ENCODE measurements around the gene CBL. TPM values are rescaled to one million over a fixed set of nuclear protein-coding genes. Genes with fewer than 3 reads are reported as not detected.

Gene CBL
- total RNA-seq, 1 donor, result 9.0 TPM

- Histone ChIP-seq H3K4me2 (ENCODE audit: insufficient read depth, low read length) (peak overlapping the region; percentile 82), H2AFZ (ENCODE audit: low read length) (peak overlapping the region; percentile 80), H4K20me1 (ENCODE audit: insufficient read depth, low read length) (peaks cover 12% of the 10 kb centered on the region), H3K36me3 (ENCODE audit: insufficient read depth, low read length) (peaks cover 6% of the 10 kb centered on the region), H3K4me3 (ENCODE audit: insufficient read depth, low read length) (peak overlapping the region; percentile 76), H3K27me3 (ENCODE audit: insufficient read depth, low read length) (peaks cover 6% of the 10 kb centered on the region), H3K9me3 (ENCODE audit: low read depth, low read length) (no peaks in the 10 kb centered on the region), H3K27ac (ENCODE audit: low read depth, low read length) (peak overlapping the region; percentile 81), H3K79me2 (ENCODE audit: insufficient read depth, low read length) (peaks cover 28% of the 10 kb centered on the region), H3K4me1 (ENCODE audit: insufficient read depth, low read length) (peaks cover 51% of the 10 kb centered on the region)
- no peak for TF ChIP-seq CTCF (IDR thresholded peaks at IDR 0.05; ENCODE audit: extremely low read depth, low read depth, low read length)
- peak; percentile 96 for DNase-seq (ENCODE audit: insufficient read length, low spot score, missing footprints)
Measured at GRCh38 chr11:119337581-119338317, 131.6 kb downstream of the CBL start.

- Histone ChIP-seq H3K9me3 (ENCODE audit: low read depth, low read length) (no peaks in the 10 kb centered on the region), H3K4me2 (ENCODE audit: insufficient read depth, low read length) (peak overlapping the region; percentile 82), H2AFZ (ENCODE audit: low read length) (peak overlapping the region; percentile 51), H3K79me2 (ENCODE audit: insufficient read depth, low read length) (peaks cover 28% of the 10 kb centered on the region), H3K4me3 (ENCODE audit: insufficient read depth, low read length) (peak overlapping the region; percentile 76), H3K27ac (ENCODE audit: low read depth, low read length) (peak overlapping the region; percentile 81), H3K27me3 (ENCODE audit: insufficient read depth, low read length) (peaks cover 6% of the 10 kb centered on the region), H4K20me1 (ENCODE audit: insufficient read depth, low read length) (peaks cover 12% of the 10 kb centered on the region), H3K36me3 (ENCODE audit: insufficient read depth, low read length) (peaks cover 6% of the 10 kb centered on the region), H3K4me1 (ENCODE audit: insufficient read depth, low read length) (peaks cover 51% of the 10 kb centered on the region)
- peak; percentile 94 for TF ChIP-seq CTCF (IDR thresholded peaks at IDR 0.05; ENCODE audit: extremely low read depth, low read depth, low read length)
- DNase-seq (ENCODE audit: insufficient read length, low spot score, missing footprints), result peak; percentile 99
Measured at GRCh38 chr11:119338318-119338890, 132.3 kb downstream of the CBL start.

- peak; percentile 74 for DNase-seq (ENCODE audit: insufficient read length, low spot score, missing footprints)
- H3K27ac ChIP-seq (ENCODE audit: low read depth, low read length), result no peak overlapping the region
- H3K4me1 ChIP-seq (ENCODE audit: insufficient read depth, low read length), result peaks cover 48% of the 10 kb centered on the region
- H2AFZ ChIP-seq (ENCODE audit: low read length), result peak overlapping the region; percentile 78
- H3K79me2 ChIP-seq (ENCODE audit: insufficient read depth, low read length), result peaks cover 28% of the 10 kb centered on the region
- peaks cover 6% of the 10 kb centered on the region for H3K36me3 ChIP-seq (ENCODE audit: insufficient read depth, low read length)
- peak overlapping the region; percentile 82 for H3K4me2 ChIP-seq (ENCODE audit: insufficient read depth, low read length)
- no peaks in the 10 kb centered on the region for H3K9me3 ChIP-seq (ENCODE audit: low read depth, low read length)
- peaks cover 12% of the 10 kb centered on the region for H3K27me3 ChIP-seq (ENCODE audit: insufficient read depth, low read length)
- H3K4me3 ChIP-seq (ENCODE audit: insufficient read depth, low read length), result peak overlapping the region; percentile 76
- H4K20me1 ChIP-seq (ENCODE audit: insufficient read depth, low read length), result peaks cover 12% of the 10 kb centered on the region
- TF ChIP-seq CTCF (IDR thresholded peaks at IDR 0.05; ENCODE audit: extremely low read depth, low read depth, low read length), result no peak
Measured at GRCh38 chr11:119338965-119339588, 132.9 kb downstream of the CBL start.

All from osteoblast (primary cell).